ENCODE data around the gene CHADL. TPM values are rescaled to one million over a fixed set of nuclear protein-coding genes. Genes with fewer than 3 reads are reported as not detected.

Gene CHADL
- total and polyA plus RNA-seq, 12 donors: 4.5 to 46.6 (median 10.6) TPM

GRCh38 chr22:41231369-41231768, 9.4 kb downstream of the CHADL start:
- H3K27me3 ChIP-seq: no peaks in the 10 kb centered on the region
- peaks cover 10 to 60% (median 46%) of the 10 kb centered on the region in 9 donors for H3K4me1 ChIP-seq
- intact Hi-C loops (cut with DNase I): loop anchor here in 2 of 10 donors (5.0 to 10.0 kb wide), 2 partner anchors 34 to 57 kb away; no protein-coding TSS in a partner anchor
- H3K27ac ChIP-seq: peak overlapping the region in 5 of 10 donors; percentile 47 to 81 (median 72)
- WGBS, 2 donors: 70 to 73% methylated on average over 7 of the region's 7 CpGs
- no peak for DNase-seq
- H3K36me3 ChIP-seq: peaks cover 0 to 42% (median 19%) of the 10 kb centered on the region in 9 donors
- no peak overlapping the region for H3K4me3 ChIP-seq
- H3K9me3 ChIP-seq: no peaks in the 10 kb centered on the region
- TF ChIP-seq, protein P1, sequence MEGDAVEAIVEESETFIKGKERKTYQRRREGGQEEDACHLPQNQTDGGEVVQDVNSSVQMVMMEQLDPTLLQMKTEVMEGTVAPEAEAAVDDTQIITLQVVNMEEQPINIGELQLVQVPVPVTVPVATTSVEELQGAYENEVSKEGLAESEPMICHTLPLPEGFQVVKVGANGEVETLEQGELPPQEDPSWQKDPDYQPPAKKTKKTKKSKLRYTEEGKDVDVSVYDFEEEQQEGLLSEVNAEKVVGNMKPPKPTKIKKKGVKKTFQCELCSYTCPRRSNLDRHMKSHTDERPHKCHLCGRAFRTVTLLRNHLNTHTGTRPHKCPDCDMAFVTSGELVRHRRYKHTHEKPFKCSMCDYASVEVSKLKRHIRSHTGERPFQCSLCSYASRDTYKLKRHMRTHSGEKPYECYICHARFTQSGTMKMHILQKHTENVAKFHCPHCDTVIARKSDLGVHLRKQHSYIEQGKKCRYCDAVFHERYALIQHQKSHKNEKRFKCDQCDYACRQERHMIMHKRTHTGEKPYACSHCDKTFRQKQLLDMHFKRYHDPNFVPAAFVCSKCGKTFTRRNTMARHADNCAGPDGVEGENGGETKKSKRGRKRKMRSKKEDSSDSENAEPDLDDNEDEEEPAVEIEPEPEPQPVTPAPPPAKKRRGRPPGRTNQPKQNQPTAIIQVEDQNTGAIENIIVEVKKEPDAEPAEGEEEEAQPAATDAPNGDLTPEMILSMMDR (IDR thresholded peaks at IDR 0.05): no peak
- ATAC-seq: no peak

DNA sequence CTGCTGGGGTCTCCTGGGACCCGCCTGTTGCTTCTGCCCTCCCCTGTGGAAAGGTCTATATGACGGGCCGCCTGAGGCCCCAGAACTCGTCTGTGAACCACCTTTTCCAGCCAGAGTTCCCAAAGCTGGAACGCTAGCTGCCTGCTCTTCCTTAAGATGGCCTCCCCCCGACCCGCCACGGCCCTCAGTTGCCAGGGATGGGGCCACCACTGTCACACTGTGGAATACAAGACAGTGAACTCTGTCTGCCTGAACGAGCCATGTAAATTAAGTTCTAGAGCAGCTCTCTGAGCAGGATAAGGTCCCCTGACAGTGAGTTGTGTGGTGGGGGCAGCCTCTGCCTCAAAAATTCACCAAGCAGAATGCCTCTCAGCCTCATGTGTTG, 10.3 kb downstream of the CHADL start:
- 70 to 76% methylated on average over 9 of the region's 9 CpGs for WGBS, 2 donors
- intact Hi-C loops (cut with DNase I): loop anchor here in 2 of 10 donors (5.0 to 10.0 kb wide), 2 partner anchors 33 to 56 kb away; no protein-coding TSS in a partner anchor
- DNase-seq (no peak), ATAC-seq (peak in 1 of 8 donors; percentile 5)
- Histone ChIP-seq H3K4me1 (peaks cover 10 to 50% (median 43%) of the 10 kb centered on the region in 9 donors), H3K27ac (peak overlapping the region in 9 of 10 donors; percentile 47 to 81 (median 63)), H3K27me3 (no peaks in the 10 kb centered on the region), H3K36me3 (peaks cover 0 to 51% (median 29%) of the 10 kb centered on the region in 9 donors), H3K4me3 (no peak overlapping the region), H3K9me3 (no peaks in the 10 kb centered on the region)
- TF ChIP-seq, protein P1 (IDR thresholded peaks at IDR 0.05): no peak

DNA sequence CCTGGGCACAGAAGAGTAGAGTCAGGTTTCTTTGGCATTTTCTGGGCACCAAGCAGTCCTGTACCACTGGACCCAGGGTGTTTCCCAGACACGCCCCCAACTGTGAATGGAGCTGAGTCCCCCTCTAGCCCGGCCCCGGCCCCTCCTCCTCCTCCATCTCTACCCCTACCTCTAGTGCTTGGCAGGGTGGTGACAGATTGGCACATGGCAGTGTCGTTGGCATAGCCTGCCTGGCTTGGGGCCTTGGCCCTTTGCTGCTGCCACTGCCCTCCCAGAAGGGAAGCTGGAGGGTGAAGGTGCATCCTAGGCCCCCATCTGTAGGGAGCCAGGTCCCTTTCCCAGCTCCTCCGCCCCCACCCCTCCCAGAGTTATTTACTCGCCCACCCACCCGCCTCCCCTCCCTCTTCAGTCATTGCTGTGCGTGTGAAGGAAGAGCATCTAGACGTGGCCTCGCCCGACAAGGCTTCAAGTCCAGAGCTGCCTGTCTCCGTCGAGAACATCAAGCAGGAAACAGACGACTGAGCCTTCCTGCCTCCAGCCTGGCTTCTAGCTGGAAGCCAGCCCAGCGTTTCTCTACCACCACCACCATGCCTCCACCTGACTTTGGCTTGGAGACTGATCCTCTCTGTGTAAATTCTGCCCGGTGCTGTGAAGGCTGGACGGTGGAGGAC, 10.9 kb downstream of the CHADL start:
- peak overlapping the region in 9 of 10 donors; percentile 47 to 81 (median 63) for H3K27ac ChIP-seq
- peak; percentile 51 to 83 (median 72) for ATAC-seq
- DNase-seq: peak; percentile 51 to 61
- TF ChIP-seq, protein P1 (IDR thresholded peaks at IDR 0.05): no peak
- no peaks in the 10 kb centered on the region for H3K27me3 ChIP-seq
- H3K4me3 ChIP-seq: no peak overlapping the region
- H3K4me1 ChIP-seq: peaks cover 10 to 45% (median 40%) of the 10 kb centered on the region in 9 donors
- intact Hi-C loops (cut with DNase I): loop anchor here in 2 of 10 donors (5.0 to 10.0 kb wide), 2 partner anchors 33 to 55 kb away; no protein-coding TSS in a partner anchor
- H3K36me3 ChIP-seq: peaks cover 0 to 57% (median 34%) of the 10 kb centered on the region in 9 donors
- H3K9me3 ChIP-seq: no peaks in the 10 kb centered on the region
- 49 to 50% methylated on average over 17 of the region's 17 CpGs for WGBS, 2 donors

DNA sequence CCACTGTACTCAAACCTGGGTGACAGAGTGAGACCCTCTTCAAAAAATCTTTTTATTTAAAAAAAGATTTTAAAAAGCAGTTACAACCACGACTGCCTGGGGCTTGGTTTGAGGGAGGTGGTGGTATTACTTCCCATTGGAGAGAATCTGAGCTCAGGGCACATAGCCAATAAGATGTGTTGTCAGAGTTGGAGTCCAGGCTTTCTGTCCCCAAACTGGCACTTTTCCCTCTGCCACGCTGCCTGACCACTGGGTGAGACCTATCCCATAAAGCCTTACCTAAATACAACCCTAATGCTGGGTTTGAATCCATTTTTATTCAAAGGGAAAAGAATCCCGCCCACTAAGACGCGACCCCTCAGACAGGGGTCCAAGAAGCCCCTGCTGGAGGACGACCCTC, 11.5 kb downstream of the CHADL start:
- no peak for DNase-seq
- Histone ChIP-seq H3K4me1 (peaks cover 10 to 43% (median 40%) of the 10 kb centered on the region in 9 donors), H3K27ac (peak overlapping the region in 8 of 10 donors; percentile 31 to 81 (median 66)), H3K27me3 (no peaks in the 10 kb centered on the region), H3K36me3 (peaks cover 0 to 63% (median 36%) of the 10 kb centered on the region in 9 donors), H3K9me3 (no peaks in the 10 kb centered on the region), H3K4me3 (no peak overlapping the region)
- ATAC-seq: no peak
- WGBS, 2 donors: 78 to 85% methylated on average over 6 of the region's 6 CpGs
- intact Hi-C loops (cut with DNase I): no loop called here
- TF ChIP-seq, protein P1 (IDR thresholded peaks at IDR 0.05): no peak

Measured in heart right ventricle (tissue), 16 donors.